ENCODE results near the gene RGL1. TPM values are rescaled to one million over a fixed set of nuclear protein-coding genes. Genes with fewer than 3 reads are reported as not detected.

The RGL1 gene
- total and polyA plus RNA-seq, 2 donors (not counting 3 experiments of a cell fraction or from before 2014, with no cell fraction given) = 19.8 to 35.3 TPM

GRCh38 chr1:183794088-183794487, 10.8 kb upstream of the RGL1 start:
- no peaks in the 10 kb centered on the region for H3K9me3 ChIP-seq (replicated peaks; ENCODE audit: control insufficient read depth, insufficient read depth, low read length)
- DNase-seq (ENCODE audit: low read depth, low spot score) (no peak), FAIRE-seq (no peak)
- H3K79me2 ChIP-seq (ENCODE audit: control insufficient read depth, insufficient read depth, low read length) = no peaks in the 10 kb centered on the region
- intact Hi-C loops (cut with micrococcal nuclease) = no loop called here
- no peaks in the 10 kb centered on the region for H4K20me1 ChIP-seq (replicated peaks; ENCODE audit: control insufficient read depth, extremely low read depth, insufficient read depth, low read length)
- no peak overlapping the region for H3K9ac ChIP-seq (replicated peaks; ENCODE audit: extremely low read depth, insufficient read depth, low read length)
- no TSS peak for BruUV-seq (replicated peaks)
- H3K4me2 ChIP-seq (ENCODE audit: insufficient read depth, low read length) = no peak overlapping the region
- H3K4me1 ChIP-seq (ENCODE audit: control insufficient read depth, extremely low read depth, insufficient read depth, low read length) = no peaks in the 10 kb centered on the region
- H3K27me3 ChIP-seq (ENCODE audit: control insufficient read depth in 2 of 2, insufficient read depth in 2 of 2, low read length in 2 of 2) = no peaks in the 10 kb centered on the region
- no peaks in the 10 kb centered on the region for H3K9me1 ChIP-seq (replicated peaks; ENCODE audit: control insufficient read depth, extremely low read depth, insufficient read depth, low read length)
- no peak overlapping the region for H3K4me3 ChIP-seq (replicated peaks in 1 of 3; ENCODE audit: insufficient read depth in 1 of 3, low read depth in 1 of 3, low read length in 3 of 3)
- no peak overlapping the region for H3K27ac ChIP-seq (ENCODE audit: insufficient read depth, low read depth, low read length)
- TF ChIP-seq FOS (IDR thresholded peaks at IDR 0.05; ENCODE audit: borderline replicate concordance, insufficient read depth, low read length) (no peak), JUN (IDR thresholded peaks at IDR 0.05; ENCODE audit: borderline replicate concordance, insufficient read depth, insufficient read length, low read depth) (no peak), GATA2 (IDR thresholded peaks at IDR 0.05; ENCODE audit: insufficient read depth, insufficient read length, low read depth, low read length) (no peak), EZH2 (IDR thresholded peaks at IDR 0.05; ENCODE audit: borderline replicate concordance, low read depth, low read length, severe bottlenecking) (no peak), POLR2AphosphoS5 (IDR thresholded peaks at IDR 0.05; ENCODE audit: insufficient read depth, low read depth, low read length) (no peak), MAX (IDR thresholded peaks at IDR 0.05; ENCODE audit: insufficient read depth, insufficient read length) (no peak), POLR2A (IDR thresholded peaks at IDR 0.05; ENCODE audit: low read depth, low read length) (no peak), CTCF (IDR thresholded peaks at IDR 0.05; ENCODE audit: extremely low read depth in 1 of 2, insufficient read depth in 1 of 2, low read depth in 1 of 2, low read length in 2 of 2) (no peak), MYC (IDR thresholded peaks at IDR 0.05; ENCODE audit: low read depth, low read length) (no peak)
- no peak overlapping the region for H2AFZ ChIP-seq (ENCODE audit: low read depth, low read length)
- dilution Hi-C loops (cut with MboI; ENCODE audit: extremely low pct_ligation_motif_present, low sequenced_read_pairs) = no loop called here
- ChIA-PET CTCF (no interaction called here), POLR2A (no interaction called here)
- H3K36me3 ChIP-seq (ENCODE audit: control insufficient read depth in 2 of 2, extremely low read depth in 1 of 2, insufficient read depth in 2 of 2, low read length in 2 of 2) = no peaks in the 10 kb centered on the region

Data from endothelial cell of umbilical vein (primary cell).